PC-9 (cell line): ENCODE data around the gene ASIC3.

Experiments
- CTCF ChIP-seq: fragments of 200-600 bp; sonication (generic); conservative IDR thresholded peaks from 2 replicates; pipeline ENCODE4 v1.6.1; 2017; ENCODE audit warnings: mixed run types, antibody characterized with exemption, mild to moderate bottlenecking, moderate library complexity
- EZH2 ChIP-seq: fragments of 200-600 bp; sonication (generic); IDR thresholded peaks from 2 replicates; pipeline ENCODE4 v1.8.0; 2017; ENCODE audit warnings: antibody characterized with exemption, low read depth

GRCh38 chr7:151020231-151020630, 28.1 kb upstream of the ASIC3 start:
- no peak for TF ChIP-seq CTCF
- TF ChIP-seq EZH2, result no peak
